ENCODE data around the gene F12.

The F12 gene

GRCh38 chr5:177390363-177391300 lies 18.7 kb downstream of the F12 start (continued):
- TF ChIP-seq ZBTB10 (tag by site-specific recombination; IDR thresholded peaks at IDR 0.05) (no peak), ZNF335 (tag by site-specific recombination; conservative IDR thresholded peaks at IDR 0.05) (no peak), ZNF645 (tag by site-specific recombination; IDR thresholded peaks at IDR 0.05) (no peak), ZNF600 (tag by site-specific recombination; IDR thresholded peaks at IDR 0.05) (no peak), ZNF510 (tag by site-specific recombination; IDR thresholded peaks at IDR 0.05; ENCODE audit: insufficient replicate concordance) (no peak), ZSCAN30 (tag by site-specific recombination; IDR thresholded peaks at IDR 0.05) (peak; percentile 61; the same call in 1 of the 2 replicates), ATF2 (tag by site-specific recombination; IDR thresholded peaks at IDR 0.05; ENCODE audit: low read depth) (no peak), ZNF837 (tag by site-specific recombination; IDR thresholded peaks at IDR 0.05) (no peak), ZNF37A (tag by site-specific recombination; IDR thresholded peaks at IDR 0.05) (no peak), MEIS1 (CRISPR knock-in tag; IDR thresholded peaks at IDR 0.05; ENCODE audit: borderline replicate concordance) (no peak), IKZF3 (tag by site-specific recombination; IDR thresholded peaks at IDR 0.05) (no peak), ZNF561 (tag by site-specific recombination; IDR thresholded peaks at IDR 0.05; ENCODE audit: borderline replicate concordance) (no peak), MZF1 (tag by site-specific recombination; IDR thresholded peaks at IDR 0.05; ENCODE audit: borderline replicate concordance) (no peak), KLF16 (tag by site-specific recombination; IDR thresholded peaks at IDR 0.05) (no peak), ZNF624 (tag by site-specific recombination; IDR thresholded peaks at IDR 0.05) (no peak), KLF1 (tag by site-specific recombination; IDR thresholded peaks at IDR 0.05) (no peak), ZNF184 (tag by site-specific recombination; IDR thresholded peaks at IDR 0.05) (no peak), KLF7 (tag by site-specific recombination; IDR thresholded peaks at IDR 0.05; ENCODE audit: borderline replicate concordance) (no peak), ZSCAN16 (tag by site-specific recombination; IDR thresholded peaks at IDR 0.05) (no peak), ZNF23 (tag by site-specific recombination; IDR thresholded peaks at IDR 0.05; ENCODE audit: borderline replicate concordance) (no peak), ZNF311 (tag by site-specific recombination; IDR thresholded peaks at IDR 0.05; ENCODE audit: borderline replicate concordance) (no peak), ZNF426 (tag by site-specific recombination; IDR thresholded peaks at IDR 0.05) (no peak), ZNF621 (tag by site-specific recombination; IDR thresholded peaks at IDR 0.05) (no peak), ZNF18 (tag by site-specific recombination; IDR thresholded peaks at IDR 0.05) (no peak)
- TF ChIP-seq, protein P1, sequence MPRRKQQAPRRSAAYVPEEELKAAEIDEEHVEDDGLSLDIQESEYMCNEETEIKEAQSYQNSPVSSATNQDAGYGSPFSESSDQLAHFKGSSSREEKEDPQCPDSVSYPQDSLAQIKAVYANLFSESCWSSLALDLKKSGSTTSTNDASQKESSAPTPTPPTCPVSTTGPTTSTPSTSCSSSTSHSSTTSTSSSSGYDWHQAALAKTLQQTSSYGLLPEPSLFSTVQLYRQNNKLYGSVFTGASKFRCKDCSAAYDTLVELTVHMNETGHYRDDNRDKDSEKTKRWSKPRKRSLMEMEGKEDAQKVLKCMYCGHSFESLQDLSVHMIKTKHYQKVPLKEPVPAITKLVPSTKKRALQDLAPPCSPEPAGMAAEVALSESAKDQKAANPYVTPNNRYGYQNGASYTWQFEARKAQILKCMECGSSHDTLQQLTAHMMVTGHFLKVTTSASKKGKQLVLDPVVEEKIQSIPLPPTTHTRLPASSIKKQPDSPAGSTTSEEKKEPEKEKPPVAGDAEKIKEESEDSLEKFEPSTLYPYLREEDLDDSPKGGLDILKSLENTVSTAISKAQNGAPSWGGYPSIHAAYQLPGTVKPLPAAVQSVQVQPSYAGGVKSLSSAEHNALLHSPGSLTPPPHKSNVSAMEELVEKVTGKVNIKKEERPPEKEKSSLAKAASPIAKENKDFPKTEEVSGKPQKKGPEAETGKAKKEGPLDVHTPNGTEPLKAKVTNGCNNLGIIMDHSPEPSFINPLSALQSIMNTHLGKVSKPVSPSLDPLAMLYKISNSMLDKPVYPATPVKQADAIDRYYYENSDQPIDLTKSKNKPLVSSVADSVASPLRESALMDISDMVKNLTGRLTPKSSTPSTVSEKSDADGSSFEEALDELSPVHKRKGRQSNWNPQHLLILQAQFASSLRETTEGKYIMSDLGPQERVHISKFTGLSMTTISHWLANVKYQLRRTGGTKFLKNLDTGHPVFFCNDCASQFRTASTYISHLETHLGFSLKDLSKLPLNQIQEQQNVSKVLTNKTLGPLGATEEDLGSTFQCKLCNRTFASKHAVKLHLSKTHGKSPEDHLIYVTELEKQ (tag by site-specific recombination; IDR thresholded peaks at IDR 0.05; ENCODE audit: borderline replicate concordance), result no peak
- TF ChIP-seq, protein P2, sequence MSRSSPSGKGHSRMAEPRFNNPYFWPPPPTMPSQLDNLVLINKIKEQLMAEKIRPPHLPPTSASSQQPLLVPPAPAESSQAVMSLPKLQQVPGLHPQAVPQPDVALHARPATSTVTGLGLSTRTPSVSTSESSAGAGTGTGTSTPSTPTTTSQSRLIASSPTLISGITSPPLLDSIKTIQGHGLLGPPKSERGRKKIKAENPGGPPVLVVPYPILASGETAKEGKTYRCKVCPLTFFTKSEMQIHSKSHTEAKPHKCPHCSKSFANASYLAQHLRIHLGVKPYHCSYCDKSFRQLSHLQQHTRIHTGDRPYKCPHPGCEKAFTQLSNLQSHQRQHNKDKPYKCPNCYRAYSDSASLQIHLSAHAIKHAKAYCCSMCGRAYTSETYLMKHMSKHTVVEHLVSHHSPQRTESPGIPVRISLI (tag by site-specific recombination; IDR thresholded peaks at IDR 0.05), result no peak

Measured in HEK293 (cell line).